ENCODE measurements around the gene FAM50B. TPM values are rescaled to one million over a fixed set of nuclear protein-coding genes. Genes with fewer than 3 reads are reported as not detected.

Gene FAM50B
- total RNA-seq, 2 experiments from 2014 or later: not detected

- Histone ChIP-seq H3K4me2 (ENCODE audit: low read length) (no peak overlapping the region), H3K9me3 (ENCODE audit: low read length) (no peaks in the 10 kb centered on the region), H4K20me1 (ENCODE audit: insufficient read depth, low read length) (no peaks in the 10 kb centered on the region), H3K36me3 (ENCODE audit: insufficient read depth, low read length) (no peaks in the 10 kb centered on the region), H3K9me2 (ENCODE audit: insufficient read depth, low read length) (no peaks in the 10 kb centered on the region), H2AFZ (ENCODE audit: low read length) (no peak overlapping the region), H3K79me2 (ENCODE audit: insufficient read depth, low read depth, low read length) (no peaks in the 10 kb centered on the region), H3K27ac (ENCODE audit: low read depth, low read length, poor library complexity, severe bottlenecking) (no peak overlapping the region), H3K4me1 (ENCODE audit: insufficient read depth, low read length, poor library complexity, severe bottlenecking) (no peaks in the 10 kb centered on the region), H3K4me3 (ENCODE audit: low read depth, low read length, poor library complexity, severe bottlenecking) (no peak overlapping the region)
- TF ChIP-seq EZH2phosphoT487 (IDR thresholded peaks at IDR 0.05; ENCODE audit: borderline replicate concordance, low read depth, low read length): no peak
- TF ChIP-seq, protein P1, sequence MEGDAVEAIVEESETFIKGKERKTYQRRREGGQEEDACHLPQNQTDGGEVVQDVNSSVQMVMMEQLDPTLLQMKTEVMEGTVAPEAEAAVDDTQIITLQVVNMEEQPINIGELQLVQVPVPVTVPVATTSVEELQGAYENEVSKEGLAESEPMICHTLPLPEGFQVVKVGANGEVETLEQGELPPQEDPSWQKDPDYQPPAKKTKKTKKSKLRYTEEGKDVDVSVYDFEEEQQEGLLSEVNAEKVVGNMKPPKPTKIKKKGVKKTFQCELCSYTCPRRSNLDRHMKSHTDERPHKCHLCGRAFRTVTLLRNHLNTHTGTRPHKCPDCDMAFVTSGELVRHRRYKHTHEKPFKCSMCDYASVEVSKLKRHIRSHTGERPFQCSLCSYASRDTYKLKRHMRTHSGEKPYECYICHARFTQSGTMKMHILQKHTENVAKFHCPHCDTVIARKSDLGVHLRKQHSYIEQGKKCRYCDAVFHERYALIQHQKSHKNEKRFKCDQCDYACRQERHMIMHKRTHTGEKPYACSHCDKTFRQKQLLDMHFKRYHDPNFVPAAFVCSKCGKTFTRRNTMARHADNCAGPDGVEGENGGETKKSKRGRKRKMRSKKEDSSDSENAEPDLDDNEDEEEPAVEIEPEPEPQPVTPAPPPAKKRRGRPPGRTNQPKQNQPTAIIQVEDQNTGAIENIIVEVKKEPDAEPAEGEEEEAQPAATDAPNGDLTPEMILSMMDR (conservative IDR thresholded peaks at IDR 0.05; ENCODE audit: low read length): no peak
- ChIA-PET POLR2A (no interaction called here), CTCF (ENCODE audit: unreplicated experiment) (no interaction called here)
- intact Hi-C loops (cut with micrococcal nuclease; ENCODE audit: unreplicated experiment): no loop called here
- DNase-seq (ENCODE audit: low spot score): no peak
- BruUV-seq (replicated peaks): no TSS peak
Measured at GRCh38 chr6:3850451-3851203, 1.5 kb downstream of the FAM50B start.

DNA sequence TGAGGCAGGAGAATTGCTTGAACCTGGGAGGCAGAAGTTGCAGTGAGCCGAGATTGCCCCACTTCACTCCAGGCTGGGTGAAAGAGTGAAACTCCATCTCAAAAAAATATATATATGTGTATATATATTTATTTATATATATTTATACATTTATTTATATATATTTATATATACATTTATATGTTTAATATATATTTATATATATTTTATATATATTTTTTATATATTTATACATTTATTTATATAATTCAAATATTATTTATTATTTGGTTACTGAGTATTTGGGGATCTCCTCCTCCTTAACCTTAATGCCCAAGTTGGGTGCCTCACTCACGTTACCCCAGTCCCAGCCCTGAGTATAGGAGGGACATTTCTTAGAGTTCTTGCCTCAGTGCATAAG lies 2.7 kb downstream of the FAM50B start:
- H3K9me3 ChIP-seq (ENCODE audit: low read length): no peaks in the 10 kb centered on the region
- no TSS peak for BruUV-seq (replicated peaks)
- TF ChIP-seq, protein P1 (conservative IDR thresholded peaks at IDR 0.05; ENCODE audit: low read length): no peak
- TF ChIP-seq EZH2phosphoT487 (IDR thresholded peaks at IDR 0.05; ENCODE audit: borderline replicate concordance, low read depth, low read length): no peak
- no peaks in the 10 kb centered on the region for H3K9me2 ChIP-seq (ENCODE audit: insufficient read depth, low read length)
- no peaks in the 10 kb centered on the region for H4K20me1 ChIP-seq (ENCODE audit: insufficient read depth, low read length)
- H3K4me3 ChIP-seq (ENCODE audit: low read depth, low read length, poor library complexity, severe bottlenecking): no peak overlapping the region
- H3K36me3 ChIP-seq (ENCODE audit: insufficient read depth, low read length): no peaks in the 10 kb centered on the region
- no peaks in the 10 kb centered on the region for H3K4me1 ChIP-seq (ENCODE audit: insufficient read depth, low read length, poor library complexity, severe bottlenecking)
- intact Hi-C loops (cut with micrococcal nuclease; ENCODE audit: unreplicated experiment): no loop called here
- no peak overlapping the region for H3K4me2 ChIP-seq (ENCODE audit: low read length)
- POLR2A ChIA-PET: interaction anchor here (0.6 kb wide), 1 partner anchor 17 kb away, joined by 3 read pairs; no protein-coding TSS in a partner anchor
- H3K27ac ChIP-seq (ENCODE audit: low read depth, low read length, poor library complexity, severe bottlenecking): no peak overlapping the region
- DNase-seq (ENCODE audit: low spot score): no peak
- H3K79me2 ChIP-seq (ENCODE audit: insufficient read depth, low read depth, low read length): no peaks in the 10 kb centered on the region
- H2AFZ ChIP-seq (ENCODE audit: low read length): no peak overlapping the region
- CTCF ChIA-PET (ENCODE audit: unreplicated experiment): no interaction called here

GRCh38 chr6:3852391-3852790 lies 3.2 kb downstream of the FAM50B start:
- intact Hi-C loops (cut with micrococcal nuclease; ENCODE audit: unreplicated experiment): no loop called here
- Histone ChIP-seq H2AFZ (ENCODE audit: low read length) (no peak overlapping the region), H3K9me2 (ENCODE audit: insufficient read depth, low read length) (no peaks in the 10 kb centered on the region), H3K27ac (ENCODE audit: low read depth, low read length, poor library complexity, severe bottlenecking) (no peak overlapping the region), H3K79me2 (ENCODE audit: insufficient read depth, low read depth, low read length) (no peaks in the 10 kb centered on the region), H3K36me3 (ENCODE audit: insufficient read depth, low read length) (no peaks in the 10 kb centered on the region), H4K20me1 (ENCODE audit: insufficient read depth, low read length) (no peaks in the 10 kb centered on the region), H3K4me1 (ENCODE audit: insufficient read depth, low read length, poor library complexity, severe bottlenecking) (no peaks in the 10 kb centered on the region), H3K9me3 (ENCODE audit: low read length) (no peaks in the 10 kb centered on the region), H3K4me2 (ENCODE audit: low read length) (no peak overlapping the region), H3K4me3 (ENCODE audit: low read depth, low read length, poor library complexity, severe bottlenecking) (no peak overlapping the region)
- no TSS peak for BruUV-seq (replicated peaks)
- TF ChIP-seq, protein P1 (conservative IDR thresholded peaks at IDR 0.05; ENCODE audit: low read length): no peak
- no peak for TF ChIP-seq EZH2phosphoT487 (IDR thresholded peaks at IDR 0.05; ENCODE audit: borderline replicate concordance, low read depth, low read length)
- ChIA-PET POLR2A (interaction anchor here (0.6 kb wide), 2 partner anchors 18 to 1143 kb away, joined by 3 read pairs; no protein-coding TSS in a partner anchor), CTCF (ENCODE audit: unreplicated experiment) (no interaction called here)
- no peak for DNase-seq (ENCODE audit: low spot score)
